Breast epithelium (tissue), 3 donors: ENCODE data around the gene MAD2L2.

Experiments
- POLR2A ChIP-seq: fragments of 450-650 bp; IDR thresholded peaks from one replicate; pipeline ENCODE4 v1.6.1; 2016; ENCODE audit warnings: antibody characterized with exemption, mild to moderate bottlenecking, moderate library complexity
- POLR2AphosphoS5 ChIP-seq, 3 donors: sonication (generic); formaldehyde crosslinking; IDR thresholded peaks; one replicate each; pipeline ENCODE4 v1.6.1; 2017; ENCODE audit warnings: antibody characterized with exemption in 3 of 3
- TF ChIP-seq, protein P1 (sequence below), 3 donors: fragments of 450-650 bp; IDR thresholded peaks; one replicate each; pipeline ENCODE4 v1.5.1; 2016 to 2017; ENCODE audit warnings: antibody characterized with exemption in 3 of 3, mild to moderate bottlenecking in 3 of 3, moderate library complexity in 3 of 3

DNA sequence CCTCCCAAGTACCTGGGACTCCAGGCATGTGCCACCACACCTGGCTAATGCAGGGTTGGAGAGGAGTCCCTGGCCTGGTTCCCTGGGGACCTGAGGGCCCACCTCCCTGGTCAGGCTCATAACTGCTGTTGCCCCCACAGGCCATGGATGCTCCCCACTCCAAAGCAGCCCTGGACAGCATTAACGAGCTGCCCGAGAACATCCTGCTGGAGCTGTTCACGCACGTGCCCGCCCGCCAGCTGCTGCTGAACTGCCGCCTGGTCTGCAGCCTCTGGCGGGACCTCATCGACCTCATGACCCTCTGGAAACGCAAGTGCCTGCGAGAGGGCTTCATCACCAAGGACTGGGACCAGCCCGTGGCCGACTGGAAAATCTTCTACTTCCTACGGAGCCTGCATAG, 12.4 kb downstream of the MAD2L2 start:
- TF ChIP-seq, protein P1, sequence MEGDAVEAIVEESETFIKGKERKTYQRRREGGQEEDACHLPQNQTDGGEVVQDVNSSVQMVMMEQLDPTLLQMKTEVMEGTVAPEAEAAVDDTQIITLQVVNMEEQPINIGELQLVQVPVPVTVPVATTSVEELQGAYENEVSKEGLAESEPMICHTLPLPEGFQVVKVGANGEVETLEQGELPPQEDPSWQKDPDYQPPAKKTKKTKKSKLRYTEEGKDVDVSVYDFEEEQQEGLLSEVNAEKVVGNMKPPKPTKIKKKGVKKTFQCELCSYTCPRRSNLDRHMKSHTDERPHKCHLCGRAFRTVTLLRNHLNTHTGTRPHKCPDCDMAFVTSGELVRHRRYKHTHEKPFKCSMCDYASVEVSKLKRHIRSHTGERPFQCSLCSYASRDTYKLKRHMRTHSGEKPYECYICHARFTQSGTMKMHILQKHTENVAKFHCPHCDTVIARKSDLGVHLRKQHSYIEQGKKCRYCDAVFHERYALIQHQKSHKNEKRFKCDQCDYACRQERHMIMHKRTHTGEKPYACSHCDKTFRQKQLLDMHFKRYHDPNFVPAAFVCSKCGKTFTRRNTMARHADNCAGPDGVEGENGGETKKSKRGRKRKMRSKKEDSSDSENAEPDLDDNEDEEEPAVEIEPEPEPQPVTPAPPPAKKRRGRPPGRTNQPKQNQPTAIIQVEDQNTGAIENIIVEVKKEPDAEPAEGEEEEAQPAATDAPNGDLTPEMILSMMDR (IDR thresholded peaks at IDR 0.05) = no peak
- no peak for TF ChIP-seq POLR2AphosphoS5 (IDR thresholded peaks at IDR 0.05)
- no peak for TF ChIP-seq POLR2A
